ENCODE data around the gene TENT4A.

Gene TENT4A

GRCh38 chr5:6700685-6701355 is 12.4 kb upstream of the TENT4A start:
- no peak for DNase-seq

- no peak for DNase-seq
These were observed 11.7 kb upstream of the TENT4A start for GRCh38 chr5:6701491-6701890.

- no peak for DNase-seq
These were observed 10.6 kb upstream of the TENT4A start for GRCh38 chr5:6702633-6703032.

- no peak for DNase-seq
These were observed 9.4 kb upstream of the TENT4A start for GRCh38 chr5:6703806-6704205.

- DNase-seq: no peak
These were observed 8.8 kb upstream of the TENT4A start for GRCh38 chr5:6704361-6704851.

GRCh38 chr5:6705088-6705487 is 8.1 kb upstream of the TENT4A start:
- no peak for DNase-seq

GRCh38 chr5:6705959-6706358 is 7.3 kb upstream of the TENT4A start:
- no peak for DNase-seq

GRCh38 chr5:6707852-6708251 is 5.4 kb upstream of the TENT4A start:
- no peak for DNase-seq

- DNase-seq: no peak
These were observed 4.4 kb upstream of the TENT4A start for GRCh38 chr5:6708814-6709213.

GRCh38 chr5:6710070-6710469 is 3.2 kb upstream of the TENT4A start:
- no peak for DNase-seq

GRCh38 chr5:6710551-6711318 is 2.5 kb upstream of the TENT4A start:
- DNase-seq: no peak

GRCh38 chr5:6711409-6712141 is 1.7 kb upstream of the TENT4A start:
- no peak for DNase-seq

GRCh38 chr5:6712142-6712576 is 1.1 kb upstream of the TENT4A start:
- DNase-seq: peak; percentile 46

- peak; percentile 86 for DNase-seq
These were observed 507 bp upstream of the TENT4A start for GRCh38 chr5:6712577-6713273.

GRCh38 chr5:6714226-6715041 is 1.2 kb downstream of the TENT4A start:
- no peak for DNase-seq

GRCh38 chr5:6715271-6715670 is 2.0 kb downstream of the TENT4A start:
- DNase-seq: no peak

GRCh38 chr5:6715758-6716628 is 2.8 kb downstream of the TENT4A start:
- no peak for DNase-seq

- no peak for DNase-seq
These were observed 3.5 kb downstream of the TENT4A start for GRCh38 chr5:6716629-6717149.

- no peak for DNase-seq
These were observed 4.0 kb downstream of the TENT4A start for GRCh38 chr5:6717247-6717646.

- no peak for DNase-seq
These were observed 4.5 kb downstream of the TENT4A start for GRCh38 chr5:6717687-6718086.

- DNase-seq: no peak
These were observed 5.0 kb downstream of the TENT4A start for GRCh38 chr5:6718161-6718681.

Measured in NCI-H526 treated with DMSO at 0.1 percent for 48 hours (cell line).